Right cardiac atrium (tissue), 5 donors: ENCODE measurements around the gene STK32B. TPM values are rescaled to one million over a fixed set of nuclear protein-coding genes. Genes with fewer than 3 reads are reported as not detected.
"Not testable (repeated sequence)": the region's sequence is repeated elsewhere in the genome, so short reads cannot be mapped to it uniquely, and the experiment has no call there.

ENCODE experiments used
- ATAC-seq, 2 donors: fragments of 200-7000 bp; cut with Tn5 transposase; one replicate each; pipeline versions ENCODE4 v1.8.0 to v1.9.1; 2020; ENCODE audit warnings: moderate library complexity in 2 of 2, mild to moderate bottlenecking in 1 of 2
- DNase-seq, 3 donors: peaks; one replicate each; pipeline ENCODE4 v3.0.0-alpha.2; 2020
- H3K27ac ChIP-seq: one replicate; pipeline ENCODE4 v1.5.1; 2013; ENCODE audit warnings: mild to moderate bottlenecking, low read length, control low read depth, moderate library complexity
- H3K27me3 ChIP-seq: one replicate; pipeline ENCODE4 v1.6.1; 2013; ENCODE audit not compliant: control insufficient read depth, insufficient read depth
- H3K4me1 ChIP-seq: one replicate; pipeline ENCODE4 v1.6.1; 2013; ENCODE audit warnings: low read length; ENCODE audit not compliant: control insufficient read depth, insufficient read depth
- H3K4me3 ChIP-seq: one replicate; pipeline ENCODE4 v1.5.1; 2013; ENCODE audit warnings: low read length, control low read depth
- H3K9me3 ChIP-seq: one replicate; pipeline ENCODE4 v1.6.1; 2013; ENCODE audit warnings: low read length; ENCODE audit not compliant: control insufficient read depth
- WGBS: extraction: QIAGEN DNeasy Blood & Tissue Kit; methylation state at CpG from one replicate; pipeline ENCODE4 v1.1.7; 2013; 5-methylcytosine and 5-hydroxymethylcytosine counted together
- intact Hi-C, 4 donors: fragments of 100-400 bp; cut with DNase I; formaldehyde crosslinking; loops; one replicate each; pipeline versions ENCODE4 v1.11.0 to v1.14.0; 2022 to 2023
- polyA plus RNA-seq: library from polyadenylated mRNA; stranded (reverse); fragments of 200-250 nt; gene quantifications from one replicate; pipeline ENCODE4 v1.2.3, GENCODE V29; 2013
- total RNA-seq, 4 donors: library from RNA; stranded (reverse); fragmentation: NEBNext Ultra II Directional; extraction: Animal tissue kit (Norgen Biotek cat#: 25700); gene quantifications; one replicate each; pipeline ENCODE4 v1.2.1, GENCODE V29; 2021
- donor health status: healthy with polysubstance abuse.
- donor health status: DM: no; HTN: yes; CAD: no.
- donor health status: DM: no; HTN: no; CAD: no.
- donor health status: DM: no; HTN: yes; CAD: no; lungs with severe emphysema.
- donor health status: DM: yes; HTN: yes; CAD: no.

The STK32B gene
- total and polyA plus RNA-seq, 5 donors: 0.02 to 0.56 (median 0.29) TPM

GRCh38 chr4:5424211-5424610 lies 372.9 kb downstream of the STK32B start:
- Histone ChIP-seq H3K9me3 (no peaks in the 10 kb centered on the region), H3K27me3 (no peaks in the 10 kb centered on the region), H3K4me1 (no peaks in the 10 kb centered on the region), H3K4me3 (no peak overlapping the region), H3K27ac (no peak overlapping the region)
- intact Hi-C loops: no loop called here
- 83% methylated on average over 3 of the region's 3 CpGs for WGBS
- ATAC-seq (no peak), DNase-seq (no peak)

- H3K9me3 ChIP-seq: no peaks in the 10 kb centered on the region
- intact Hi-C loops: no loop called here
- WGBS: 91% methylated on average over 8 of the region's 8 CpGs
These were observed 373.6 kb downstream of the STK32B start for GRCh38 chr4:5424901-5425300.

GRCh38 chr4:5429747-5430146 lies 378.5 kb downstream of the STK32B start:
- intact Hi-C loops: no loop called here
- Histone ChIP-seq H3K9me3 (no peaks in the 10 kb centered on the region), H3K4me3 (no peak overlapping the region), H3K27me3 (no peaks in the 10 kb centered on the region), H3K27ac (no peak overlapping the region), H3K4me1 (no peaks in the 10 kb centered on the region)
- DNase-seq (no peak), ATAC-seq (no peak)

More at GRCh38 chr4:5424901-5425300, 373.6 kb downstream of the STK32B start:
- ATAC-seq (no peak), DNase-seq (no peak)
- Histone ChIP-seq H3K27ac (no peak overlapping the region), H3K4me1 (no peaks in the 10 kb centered on the region), H3K4me3 (no peak overlapping the region), H3K27me3 (no peaks in the 10 kb centered on the region)

GRCh38 chr4:5433196-5433595 lies 381.9 kb downstream of the STK32B start:
- intact Hi-C loops: no loop called here
- no peak for ATAC-seq

GRCh38 chr4:5435201-5435600 lies 383.9 kb downstream of the STK32B start:
- H3K9me3 ChIP-seq: no peaks in the 10 kb centered on the region
- no peaks in the 10 kb centered on the region for H3K27me3 ChIP-seq
- intact Hi-C loops: no loop called here
- no peak overlapping the region for H3K27ac ChIP-seq
- H3K4me1 ChIP-seq: no peaks in the 10 kb centered on the region
- ATAC-seq (no peak), DNase-seq (no peak)
- WGBS: 23% methylated on average over 5 of the region's 5 CpGs
- no peak overlapping the region for H3K4me3 ChIP-seq

More at GRCh38 chr4:5433196-5433595, 381.9 kb downstream of the STK32B start:
- DNase-seq: no peak
- H3K27ac ChIP-seq: no peak overlapping the region
- H3K27me3 ChIP-seq: no peaks in the 10 kb centered on the region
- H3K4me3 ChIP-seq: no peak overlapping the region
- no peaks in the 10 kb centered on the region for H3K9me3 ChIP-seq
- H3K4me1 ChIP-seq: no peaks in the 10 kb centered on the region
- WGBS: 89% methylated on average over 5 of the region's 5 CpGs

GRCh38 chr4:5435823-5436222 lies 384.5 kb downstream of the STK32B start:
- intact Hi-C loops: no loop called here
- ATAC-seq (no peak), DNase-seq (no peak)
- H3K9me3 ChIP-seq: no peaks in the 10 kb centered on the region
- H3K4me3 ChIP-seq: no peak overlapping the region
- H3K27me3 ChIP-seq: no peaks in the 10 kb centered on the region
- no peaks in the 10 kb centered on the region for H3K4me1 ChIP-seq
- WGBS: 77% methylated on average over 4 of the region's 4 CpGs
- H3K27ac ChIP-seq: no peak overlapping the region

- DNase-seq, H3K27ac ChIP-seq, H3K9me3 ChIP-seq: not testable (repeated sequence)
These were observed 392.9 kb downstream of the STK32B start for GRCh38 chr4:5443976-5444802.

GRCh38 chr4:5444918-5445517 lies 393.7 kb downstream of the STK32B start:
- 85% methylated on average over 10 of the region's 10 CpGs for WGBS
- no peaks in the 10 kb centered on the region for H3K4me1 ChIP-seq
- no peak for DNase-seq
- H3K27ac ChIP-seq: no peak overlapping the region
- no peaks in the 10 kb centered on the region for H3K9me3 ChIP-seq
- H3K27me3 ChIP-seq: no peaks in the 10 kb centered on the region
- no peak for ATAC-seq
- no peak overlapping the region for H3K4me3 ChIP-seq
- intact Hi-C loops: no loop called here

More at GRCh38 chr4:5443976-5444802, 392.9 kb downstream of the STK32B start:
- ATAC-seq, H3K4me3 ChIP-seq, H3K4me1 ChIP-seq, intact Hi-C loops, H3K27me3 ChIP-seq: not testable (repeated sequence)
- 80% methylated on average over 24 of the region's 31 CpGs for WGBS

GRCh38 chr4:5446595-5447226 lies 395.4 kb downstream of the STK32B start:
- peak in 1 of 2 donors; percentile 43 for ATAC-seq
- intact Hi-C loops: no loop called here
- no peak for DNase-seq
- Histone ChIP-seq H3K9me3 (no peaks in the 10 kb centered on the region), H3K4me3 (no peak overlapping the region), H3K27ac (no peak overlapping the region), H3K4me1 (no peaks in the 10 kb centered on the region), H3K27me3 (no peaks in the 10 kb centered on the region)
- whole genome bisulfite sequencing: 89% methylated on average over 17 of the region's 17 CpGs

- Histone ChIP-seq H3K27ac (no peak overlapping the region), H3K4me3 (no peak overlapping the region), H3K4me1 (no peaks in the 10 kb centered on the region), H3K9me3 (no peaks in the 10 kb centered on the region), H3K27me3 (no peaks in the 10 kb centered on the region)
- ATAC-seq (no peak), DNase-seq (no peak)
- intact Hi-C loops: no loop called here
- 88% methylated on average over 3 of the region's 3 CpGs for WGBS
These were observed 396.5 kb downstream of the STK32B start for GRCh38 chr4:5447755-5448154.

GRCh38 chr4:5448221-5448620 lies 396.9 kb downstream of the STK32B start:
- H3K4me1 ChIP-seq: no peaks in the 10 kb centered on the region
- H3K27me3 ChIP-seq: no peaks in the 10 kb centered on the region
- intact Hi-C loops: no loop called here
- no peak for DNase-seq
- H3K9me3 ChIP-seq: no peaks in the 10 kb centered on the region
- ATAC-seq: no peak
- H3K4me3 ChIP-seq: no peak overlapping the region
- 46% methylated on average over 10 of the region's 10 CpGs for WGBS
- H3K27ac ChIP-seq: no peak overlapping the region
